Calu3 (cell line): ENCODE results near the gene IP6K1. TPM values are rescaled to one million over a fixed set of nuclear protein-coding genes. Genes with fewer than 3 reads are reported as not detected.

Source experiments
- BruUV-seq: library from RNA; stranded (reverse); fragments of 400-500 nt; replicated peaks from 2 replicates; lab custom pipeline; 2021; lab: Mats Ljungman, UMichigan
- CTCF ChIA-PET: fragments of 300-600 bp; sonication (Branson Sonifier 250); formaldehyde crosslinking; loops from one replicate; lab custom pipeline; 2022; ENCODE audit warnings: antibody characterized with exemption; lab: Charles Lee
- DNase-seq: peaks from one replicate; pipeline ENCODE4 v3.0.0; 2022
- H3K27ac Mint-ChIP-seq: one replicate; pipeline ENCODE4 v1.8.0; 2022; ENCODE audit warnings: mixed read lengths; ENCODE audit not compliant: unreplicated experiment
- H3K27me3 Mint-ChIP-seq: one replicate; pipeline ENCODE4 v1.8.0; 2022; ENCODE audit warnings: mixed read lengths; ENCODE audit not compliant: unreplicated experiment
- H3K36me3 Mint-ChIP-seq: one replicate; pipeline ENCODE4 v1.8.0; 2022; ENCODE audit warnings: mild to moderate bottlenecking, moderate library complexity, mixed read lengths; ENCODE audit not compliant: insufficient read depth, unreplicated experiment
- H3K4me1 Mint-ChIP-seq: one replicate; pipeline ENCODE4 v1.8.0; 2022; ENCODE audit warnings: mild to moderate bottlenecking, low read depth, mixed read lengths; ENCODE audit not compliant: unreplicated experiment
- H3K4me3 Mint-ChIP-seq: one replicate; pipeline ENCODE4 v1.8.0; 2022; ENCODE audit warnings: mild to moderate bottlenecking, low read depth, moderate library complexity, mixed read lengths; ENCODE audit not compliant: unreplicated experiment
- H3K9me3 Mint-ChIP-seq: one replicate; pipeline ENCODE4 v1.8.0; 2022; ENCODE audit warnings: low read depth, mixed read lengths; ENCODE audit not compliant: unreplicated experiment
- intact Hi-C: fragments of 100-400 bp; cut with micrococcal nuclease; formaldehyde crosslinking; loops from one replicate; pipeline ENCODE4 v1.10.0; 2022; ENCODE audit not compliant: unreplicated experiment
- total RNA-seq: library from RNA; stranded (reverse); gene quantifications from 2 replicates; pipeline ENCODE4 v1.2.3, GENCODE V29; 2022
- TF ChIP-seq, protein P1 (sequence below): fragments of 200-600 bp; IDR thresholded peaks from one replicate; pipeline ENCODE4 v1.8.0; 2022; ENCODE audit warnings: antibody characterized with exemption; ENCODE audit not compliant: unreplicated experiment

IP6K1 gene
- total RNA-seq, 1 experiment from 2014 or later = 30.3 TPM

DNA sequence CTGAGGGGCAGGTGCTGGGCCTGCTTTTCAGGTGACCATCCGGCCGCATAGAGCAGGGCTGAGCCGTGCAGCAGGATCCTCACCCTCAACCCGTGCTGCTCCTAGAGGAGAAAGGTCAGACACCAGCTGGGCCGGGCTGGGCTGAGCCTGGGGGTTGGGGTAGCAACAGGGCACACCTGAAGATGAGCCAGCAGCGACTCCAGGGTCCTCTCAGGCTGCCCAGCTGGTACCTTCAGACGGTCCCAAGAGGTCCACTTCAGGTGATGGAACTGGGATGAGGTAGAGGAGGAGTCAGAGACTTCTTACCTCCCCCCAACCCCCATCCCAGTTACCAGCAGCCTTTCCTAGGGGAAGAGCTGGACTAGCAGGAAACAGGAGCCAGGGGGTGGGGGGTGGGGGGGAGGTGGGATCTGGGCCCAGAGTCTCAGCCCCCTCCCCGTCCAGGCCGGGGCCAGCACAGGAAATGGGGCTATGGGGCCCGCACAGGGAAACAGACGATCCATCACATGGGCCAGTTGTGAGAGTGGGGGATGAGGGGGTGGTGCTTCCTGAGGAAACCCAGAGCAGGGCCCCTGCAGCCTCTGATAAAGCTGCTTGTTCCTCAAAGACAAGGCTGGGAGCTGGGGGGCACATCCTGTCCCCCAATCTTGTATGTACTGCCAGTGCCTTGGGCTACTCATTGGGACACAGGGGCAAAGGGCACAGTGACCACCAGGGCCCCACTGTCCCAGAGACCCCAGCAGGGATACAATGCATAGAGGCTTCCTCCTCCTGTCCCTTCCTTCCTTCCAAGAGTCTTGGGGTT lies 19.8 kb upstream of the IP6K1 start:
- Mint-ChIP-seq H3K4me3 (no peak overlapping the region), H3K27me3 (peaks cover 34% of the 10 kb centered on the region), H3K9me3 (no peaks in the 10 kb centered on the region), H3K27ac (no peak overlapping the region), H3K36me3 (peaks cover 12% of the 10 kb centered on the region), H3K4me1 (peaks cover 12% of the 10 kb centered on the region)
- intact Hi-C loops = no loop called here
- BruUV-seq = no TSS peak
- no peak for DNase-seq
- TF ChIP-seq, protein P1, sequence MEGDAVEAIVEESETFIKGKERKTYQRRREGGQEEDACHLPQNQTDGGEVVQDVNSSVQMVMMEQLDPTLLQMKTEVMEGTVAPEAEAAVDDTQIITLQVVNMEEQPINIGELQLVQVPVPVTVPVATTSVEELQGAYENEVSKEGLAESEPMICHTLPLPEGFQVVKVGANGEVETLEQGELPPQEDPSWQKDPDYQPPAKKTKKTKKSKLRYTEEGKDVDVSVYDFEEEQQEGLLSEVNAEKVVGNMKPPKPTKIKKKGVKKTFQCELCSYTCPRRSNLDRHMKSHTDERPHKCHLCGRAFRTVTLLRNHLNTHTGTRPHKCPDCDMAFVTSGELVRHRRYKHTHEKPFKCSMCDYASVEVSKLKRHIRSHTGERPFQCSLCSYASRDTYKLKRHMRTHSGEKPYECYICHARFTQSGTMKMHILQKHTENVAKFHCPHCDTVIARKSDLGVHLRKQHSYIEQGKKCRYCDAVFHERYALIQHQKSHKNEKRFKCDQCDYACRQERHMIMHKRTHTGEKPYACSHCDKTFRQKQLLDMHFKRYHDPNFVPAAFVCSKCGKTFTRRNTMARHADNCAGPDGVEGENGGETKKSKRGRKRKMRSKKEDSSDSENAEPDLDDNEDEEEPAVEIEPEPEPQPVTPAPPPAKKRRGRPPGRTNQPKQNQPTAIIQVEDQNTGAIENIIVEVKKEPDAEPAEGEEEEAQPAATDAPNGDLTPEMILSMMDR = no peak
- CTCF ChIA-PET = interaction anchor here (0.6 kb wide), 1 partner anchor 56 kb away, joined by 3 read pairs; no protein-coding TSS in a partner anchor

DNA sequence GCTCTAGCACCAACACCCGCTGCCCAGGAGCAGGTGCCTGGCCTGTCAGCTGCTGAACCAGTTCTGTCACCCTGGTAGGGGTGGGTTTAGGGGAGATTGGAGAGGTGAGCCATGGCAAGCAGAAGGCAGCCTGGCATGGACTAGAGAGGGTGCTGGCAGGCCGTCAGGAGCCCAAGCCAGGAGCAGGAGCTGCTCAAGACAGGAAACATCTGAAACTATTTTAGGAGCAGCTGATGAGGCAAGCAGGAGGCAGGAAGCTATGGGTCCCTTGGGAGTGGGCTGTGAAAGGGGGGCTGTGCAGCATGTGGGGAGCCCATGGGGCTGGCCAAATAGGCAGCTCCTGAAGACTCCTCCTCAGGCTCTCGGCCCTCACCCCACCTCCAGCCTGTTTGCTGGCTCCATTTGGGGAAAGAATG lies 19.0 kb upstream of the IP6K1 start:
- H3K9me3 Mint-ChIP-seq = no peaks in the 10 kb centered on the region
- H3K4me3 Mint-ChIP-seq = no peak overlapping the region
- DNase-seq = no peak
- H3K36me3 Mint-ChIP-seq = peaks cover 12% of the 10 kb centered on the region
- intact Hi-C loops = no loop called here
- TF ChIP-seq, protein P1 = no peak
- H3K27me3 Mint-ChIP-seq = peaks cover 39% of the 10 kb centered on the region
- BruUV-seq = no TSS peak
- peaks cover 12% of the 10 kb centered on the region for H3K4me1 Mint-ChIP-seq
- CTCF ChIA-PET = no interaction called here
- H3K27ac Mint-ChIP-seq = no peak overlapping the region

DNA sequence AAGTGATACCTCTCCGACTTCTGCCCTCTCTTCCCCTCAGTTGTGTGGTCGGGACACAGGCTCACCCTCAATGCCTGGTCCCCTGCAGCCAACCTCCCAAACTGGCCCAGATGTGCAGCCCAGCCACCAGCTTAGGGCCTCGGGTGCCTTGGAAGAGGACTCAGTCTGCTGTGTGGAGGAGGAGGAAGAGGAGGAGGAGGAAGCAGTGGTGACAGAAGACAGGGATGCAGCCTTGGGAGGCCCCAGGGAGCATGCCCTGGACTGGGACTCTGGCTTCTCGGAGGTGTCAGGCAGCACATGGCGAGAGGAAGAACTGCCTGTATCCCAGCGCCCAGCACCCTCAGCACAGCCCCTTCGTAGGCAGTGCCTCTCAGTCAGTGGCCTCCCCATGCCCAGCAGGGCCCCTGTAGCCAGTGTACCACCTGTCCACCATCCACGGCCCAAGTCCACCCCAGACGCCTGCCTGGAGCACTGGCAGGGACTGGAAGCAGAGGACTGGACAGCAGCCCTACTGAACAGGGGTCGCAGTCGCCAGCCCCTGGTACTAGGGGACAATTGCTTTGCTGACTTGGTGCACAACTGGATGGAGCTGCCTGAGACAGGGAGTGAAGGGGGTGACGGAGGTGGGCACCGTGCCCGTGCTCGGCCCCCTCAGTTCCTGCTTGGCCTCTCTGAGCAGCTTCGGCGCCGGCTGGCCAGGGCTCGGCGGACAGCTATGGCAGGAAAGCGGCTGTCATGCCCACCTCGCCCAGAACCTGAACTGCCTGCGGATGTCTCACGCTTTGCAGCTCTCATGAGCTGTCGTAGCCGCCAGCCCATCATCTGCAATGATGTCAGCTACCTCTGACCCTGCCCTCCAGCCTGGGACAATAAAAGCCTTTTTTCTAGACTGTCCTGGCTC lies 18.0 kb upstream of the IP6K1 start:
- intact Hi-C loops = loop anchor here (5.0 kb wide), 2 partner anchors 33 to 103 kb away; no protein-coding TSS in a partner anchor
- DNase-seq = no peak
- H3K4me3 Mint-ChIP-seq = peak overlapping the region; percentile 63
- TF ChIP-seq, protein P1 = no peak
- CTCF ChIA-PET = interaction anchor here (2.5 kb wide), 1 partner anchor 35 kb away, joined by 17 read pairs; no protein-coding TSS in a partner anchor
- peaks cover 12% of the 10 kb centered on the region for H3K36me3 Mint-ChIP-seq
- H3K9me3 Mint-ChIP-seq = no peaks in the 10 kb centered on the region
- no TSS peak for BruUV-seq
- H3K27ac Mint-ChIP-seq = no peak overlapping the region
- H3K27me3 Mint-ChIP-seq = peaks cover 39% of the 10 kb centered on the region
- H3K4me1 Mint-ChIP-seq = peaks cover 12% of the 10 kb centered on the region

DNA sequence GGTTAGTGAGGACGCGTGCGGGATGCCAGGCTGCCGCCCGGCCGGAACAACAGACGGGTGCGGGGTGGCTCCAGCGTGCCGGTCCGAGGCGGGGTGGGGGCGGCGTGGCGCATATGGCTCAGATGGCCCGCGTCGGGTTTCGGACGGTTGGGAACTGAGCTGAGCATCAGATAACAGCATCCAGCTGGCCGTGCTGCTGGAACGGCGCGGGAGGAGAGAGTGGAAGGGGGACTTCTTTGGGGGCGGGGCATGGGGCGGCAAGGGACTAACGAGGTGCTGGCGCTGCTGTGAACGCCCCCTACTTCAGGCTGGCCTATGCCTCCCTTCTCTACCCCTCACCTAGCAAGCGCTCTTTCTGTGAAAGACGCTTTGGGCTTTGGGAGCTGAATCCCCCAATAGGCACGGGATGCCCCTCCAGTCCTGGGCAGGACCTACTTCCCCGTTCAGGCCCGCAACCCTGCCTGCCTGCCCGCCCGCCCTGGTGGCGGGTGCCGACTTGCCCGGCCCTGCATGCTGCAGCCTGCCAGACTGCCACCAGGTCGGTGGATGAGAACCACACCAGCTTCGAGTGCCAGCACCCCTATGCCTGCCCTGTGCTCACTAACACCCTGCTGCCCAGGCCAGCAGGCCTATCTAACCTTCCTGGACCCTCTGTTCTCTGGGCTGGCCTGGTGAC lies 17.3 kb upstream of the IP6K1 start:
- intact Hi-C loops = loop anchor here (5.0 kb wide), 2 partner anchors 34 to 104 kb away; no protein-coding TSS in a partner anchor
- Mint-ChIP-seq H3K27ac (no peak overlapping the region), H3K9me3 (no peaks in the 10 kb centered on the region), H3K36me3 (peaks cover 12% of the 10 kb centered on the region), H3K4me3 (peak overlapping the region; percentile 63), H3K4me1 (peaks cover 12% of the 10 kb centered on the region), H3K27me3 (peaks cover 39% of the 10 kb centered on the region)
- TF ChIP-seq, protein P1 = no peak
- no peak for DNase-seq
- no TSS peak for BruUV-seq
- CTCF ChIA-PET = interaction anchor here (0.7 to 2.5 kb wide), 13 partner anchors 10 to 263 kb away, joined by 3 to 17 read pairs (median 5); partner anchors contain the start of genes MON1A, MST1R and UBA7
